GM12891 (cell line): Measurements from ENCODE around the gene CGGBP1.

Experiments used
- PAX5 ChIP-seq: IDR thresholded peaks from 2 replicates; pipeline ENCODE4 v1.6.1; 2011; ENCODE audit warnings: low read length, moderate library complexity, mild to moderate bottlenecking; ENCODE audit not compliant: insufficient read depth, severe bottlenecking
- POLR2A ChIP-seq: IDR thresholded peaks from 2 replicates; pipeline ENCODE4 v1.6.1; 2011; ENCODE audit warnings: low read depth, low read length, control low read depth
- POLR2AphosphoS5 ChIP-seq: IDR thresholded peaks from 2 replicates; pipeline ENCODE4 v1.6.1; 2011; ENCODE audit warnings: low read depth, low read length, control low read depth
- SPI1 ChIP-seq: IDR thresholded peaks from 2 replicates; pipeline ENCODE4 v1.6.1; 2011; ENCODE audit warnings: low read depth, low read length, control low read depth

GRCh38 chr3:88101142-88101541, 42.3 kb upstream of the CGGBP1 start:
- TF ChIP-seq POLR2A: no peak
- TF ChIP-seq POLR2AphosphoS5: no peak
- no peak for TF ChIP-seq PAX5
- no peak for TF ChIP-seq SPI1
